HL-60/S4 treated with phorbol 12-myristate 13-acetate at 8.2 ng/mL for 4 days and 3 days (cell line): ENCODE data around the gene RPS3.

Source experiments
- in situ Hi-C: fragments of 300-500 bp; cut with MboI; formaldehyde crosslinking; loops from 2 replicates; pipeline ENCODE4 v1.15.0; 2022; ENCODE audit warnings: low sequenced_read_pairs

The RPS3 gene

DNA sequence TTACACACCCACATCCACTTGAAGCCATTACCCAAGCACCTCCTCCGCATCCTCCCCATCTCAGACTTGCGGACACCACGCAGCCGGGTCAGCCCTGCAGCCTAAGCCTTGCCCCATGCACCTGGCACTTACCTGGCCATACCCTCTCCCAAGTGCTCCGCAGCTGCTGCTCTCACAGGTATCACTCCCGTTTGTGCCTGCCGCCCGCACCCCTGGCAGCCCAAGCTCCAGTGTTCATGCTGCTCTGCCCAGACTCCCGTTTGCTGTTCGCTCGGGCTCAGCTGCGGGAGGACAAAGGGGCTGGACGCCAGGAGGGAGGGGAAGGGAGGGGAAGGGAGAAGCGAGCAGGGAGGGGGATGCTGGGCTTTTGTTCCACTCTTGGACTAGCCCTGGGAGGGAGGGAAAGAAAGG is 33.6 kb downstream of the RPS3 start, which contains the start of gene KLHL35:
TSS of gene KLHL35 (minus strand) at position 293 of the 411 bp plus-strand sequence. CDS start 2,574 bp downstream, outside the sequence.
- in situ Hi-C loops, result no loop called here

DNA sequence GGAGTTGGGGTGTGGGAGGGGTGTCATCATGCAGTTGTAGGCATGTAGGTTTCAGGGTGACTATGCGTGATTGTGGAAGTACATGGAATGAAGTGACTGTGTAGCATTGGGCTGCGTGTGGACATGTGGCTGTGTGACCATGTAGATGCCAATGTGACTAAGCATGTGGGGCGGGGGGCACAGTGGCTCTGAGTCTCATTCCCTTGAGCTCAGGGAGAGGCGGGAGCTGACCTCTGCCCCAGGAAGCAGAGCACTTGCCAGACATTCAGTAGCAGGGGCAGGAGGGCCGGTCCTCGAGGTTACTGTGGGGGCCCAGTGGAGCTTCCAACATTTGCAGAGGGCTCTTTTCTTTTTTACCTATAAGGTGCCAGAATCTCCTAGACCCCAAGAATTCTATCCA is 34.1 kb downstream of the RPS3 start:
- in situ Hi-C loops, result no loop called here

DNA sequence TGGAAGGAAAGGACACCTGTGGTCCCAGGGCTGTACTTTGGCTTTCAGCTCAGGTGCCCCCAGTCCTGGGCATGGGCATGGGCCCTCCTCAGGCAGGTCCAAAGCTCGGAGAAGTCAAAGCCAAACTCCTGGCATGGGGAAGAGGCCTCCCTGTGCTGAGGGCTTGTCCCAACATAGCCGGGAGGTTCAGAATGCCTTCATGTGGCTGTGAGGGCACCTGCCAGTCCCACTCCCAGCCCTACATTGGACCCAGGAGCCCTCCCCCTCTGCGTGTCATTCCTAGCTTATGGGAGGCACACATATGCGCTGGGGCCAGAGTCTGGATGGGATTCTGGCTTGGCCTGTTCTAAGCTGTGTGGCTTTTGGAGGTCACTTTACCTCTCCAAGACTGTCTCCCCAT is 34.7 kb downstream of the RPS3 start:
- in situ Hi-C loops, result no loop called here

DNA sequence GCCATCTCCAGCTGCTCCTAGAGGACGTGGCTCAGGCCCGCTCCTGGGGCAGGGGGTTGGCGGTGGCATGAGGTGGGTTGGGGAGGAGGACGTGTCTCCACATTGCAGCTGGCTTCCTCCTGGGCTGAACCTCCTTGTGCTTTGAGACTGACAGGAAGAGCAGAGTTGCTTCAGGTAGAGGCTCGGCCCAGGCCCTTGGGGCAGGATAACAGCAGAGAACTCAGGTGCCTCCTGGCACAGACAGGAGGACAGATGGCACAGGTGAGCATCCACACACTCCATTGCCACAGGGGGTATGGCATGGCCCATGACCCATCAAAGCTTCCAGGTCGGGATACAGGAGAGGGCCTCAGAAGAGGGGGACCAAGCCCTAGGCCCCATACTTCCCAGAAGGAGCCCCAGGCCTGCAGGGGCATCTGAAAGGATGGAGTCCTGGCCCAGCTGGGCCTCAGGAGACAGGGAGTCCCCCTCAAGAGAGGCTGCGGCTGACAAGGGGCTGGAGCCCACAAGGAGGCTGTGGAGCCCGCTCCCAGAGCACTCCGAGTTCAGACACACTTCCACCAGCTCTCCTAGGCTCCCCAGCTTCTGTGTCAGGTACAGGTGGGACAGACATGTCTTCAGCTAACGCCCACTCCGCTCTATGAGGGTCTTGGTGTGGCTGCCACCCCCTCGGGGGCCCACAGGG is 35.7 kb downstream of the RPS3 start:
- in situ Hi-C loops, result loop anchor here (5.0 kb wide), 1 partner anchor 97 kb away; no protein-coding TSS in a partner anchor

DNA sequence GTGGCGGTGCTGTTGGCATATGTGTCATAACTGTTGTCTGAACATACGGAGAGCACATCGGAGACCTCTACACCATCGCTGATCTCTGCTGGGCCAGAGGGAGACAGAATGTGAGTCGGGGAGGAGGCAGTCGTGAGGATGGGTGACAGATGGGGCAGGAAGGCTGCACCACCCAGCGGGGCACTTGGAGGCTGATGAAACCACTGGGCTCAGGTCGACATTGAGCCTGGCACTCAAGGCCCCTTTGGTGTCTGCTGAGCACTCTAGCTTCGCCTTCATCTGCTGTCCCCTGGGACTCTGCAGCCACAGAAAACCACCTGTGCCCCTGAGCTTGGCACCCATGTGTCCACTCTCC is 36.2 kb downstream of the RPS3 start:
- in situ Hi-C loops, result loop anchor here (5.0 kb wide), 1 partner anchor 97 kb away; no protein-coding TSS in a partner anchor

DNA sequence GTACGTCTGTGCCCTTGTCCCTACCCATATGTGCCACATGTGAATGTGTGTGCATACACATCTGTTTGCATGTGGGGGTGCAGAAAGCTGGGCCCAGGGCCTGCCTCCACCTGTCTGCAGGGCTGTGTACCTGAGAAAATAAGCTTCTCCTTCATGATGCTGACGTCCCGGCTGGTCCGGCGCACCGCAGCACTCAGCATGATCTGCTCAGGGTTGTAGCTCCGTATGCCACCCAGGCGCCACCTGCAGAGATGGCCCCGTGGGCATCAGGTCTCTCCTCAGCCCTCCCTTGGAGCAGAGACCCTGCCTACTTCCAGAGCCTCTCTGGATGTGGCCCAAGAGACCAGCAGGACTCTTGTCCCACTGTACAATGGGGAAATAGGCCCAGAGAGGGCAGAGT is 37.5 kb downstream of the RPS3 start:
- in situ Hi-C loops, result loop anchor here (5.0 kb wide), 1 partner anchor 95 kb away; no protein-coding TSS in a partner anchor

DNA sequence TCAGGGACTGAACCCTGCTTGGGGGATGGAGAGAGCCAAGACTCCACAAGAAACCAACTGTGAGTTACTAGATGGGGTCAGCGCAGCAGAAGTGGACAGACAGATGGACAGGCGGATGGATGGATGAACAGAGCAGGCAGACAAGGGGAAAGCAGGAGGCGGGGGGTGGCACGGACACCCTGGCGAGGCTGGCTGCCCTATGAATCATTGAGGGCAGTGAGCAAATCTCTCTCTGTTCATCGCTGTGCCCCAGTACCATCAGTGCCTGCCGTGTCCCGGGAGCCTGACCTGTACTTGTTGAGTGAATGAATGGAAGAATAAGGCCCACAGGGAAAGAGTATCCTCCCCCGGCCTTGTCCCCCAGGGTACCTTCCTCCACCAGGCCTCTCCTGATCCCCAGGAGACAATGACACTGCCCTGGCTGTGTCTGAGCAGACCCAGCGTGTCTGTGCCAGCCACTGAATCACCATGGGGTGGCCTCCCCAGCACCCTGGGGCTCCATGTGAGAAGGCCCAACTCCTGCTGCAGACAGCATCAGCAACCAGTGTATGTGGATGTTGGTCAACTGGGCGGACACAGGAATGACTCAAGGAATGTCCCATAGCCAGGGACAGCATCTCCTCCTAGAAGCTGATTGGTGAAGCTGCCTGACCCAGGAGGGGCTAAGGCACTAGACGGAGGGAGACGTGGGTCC is 38.8 kb downstream of the RPS3 start:
- in situ Hi-C loops, result loop anchor here (5.0 kb wide), 1 partner anchor 94 kb away; no protein-coding TSS in a partner anchor

DNA sequence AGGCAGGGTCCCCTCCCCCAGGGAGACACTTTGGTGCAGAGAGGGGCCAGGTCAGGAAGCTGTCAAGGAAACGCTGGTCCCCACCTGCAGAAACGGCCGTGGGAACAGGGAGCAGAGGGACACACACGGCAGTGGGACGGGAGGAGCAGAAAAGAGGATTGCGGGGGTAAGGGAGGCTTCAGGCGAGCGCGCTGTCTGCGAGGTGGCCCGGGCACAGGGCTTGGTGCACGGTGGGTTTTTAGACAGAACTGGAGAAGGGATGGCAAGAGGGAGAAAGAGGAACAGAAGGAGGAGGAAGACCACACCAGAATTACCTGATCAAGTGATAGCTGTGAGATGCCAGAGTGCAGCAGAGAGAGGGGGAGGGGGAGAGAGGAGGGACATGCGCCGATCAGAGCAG is 39.7 kb downstream of the RPS3 start:
- in situ Hi-C loops, result loop anchor here (5.0 kb wide), 1 partner anchor 93 kb away; no protein-coding TSS in a partner anchor

DNA sequence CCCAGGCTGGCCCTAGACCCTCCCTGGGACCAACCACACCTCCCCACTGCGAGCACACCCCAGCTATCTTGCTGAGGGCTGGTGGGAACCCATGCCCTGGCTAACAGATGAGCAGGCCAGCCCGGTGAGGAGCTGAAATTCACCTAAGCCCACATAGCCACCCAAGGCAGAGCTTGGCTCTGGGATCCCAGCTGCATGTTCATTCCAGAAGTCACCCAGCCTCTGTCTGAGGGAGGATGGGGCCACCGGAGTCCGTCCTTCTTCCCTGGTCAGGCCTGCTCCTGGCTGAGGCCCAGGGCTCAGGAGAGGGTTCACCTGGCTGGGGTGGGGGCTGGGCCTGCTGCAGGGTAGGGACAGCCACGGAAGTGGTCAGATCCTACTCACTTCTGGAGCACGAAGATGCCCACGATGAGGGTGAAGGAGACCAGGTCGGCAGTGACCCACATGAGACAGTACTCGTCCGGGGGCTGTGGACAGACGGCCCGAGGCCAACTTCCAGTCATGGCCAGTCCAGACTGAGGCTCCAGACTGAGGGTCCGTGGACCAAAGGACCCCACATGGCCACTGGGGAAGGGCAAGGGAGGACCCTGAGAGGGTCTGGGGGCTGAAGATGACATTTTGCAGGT is 40.3 kb downstream of the RPS3 start:
- in situ Hi-C loops, result loop anchor here (5.0 kb wide), 1 partner anchor 93 kb away; no protein-coding TSS in a partner anchor

DNA sequence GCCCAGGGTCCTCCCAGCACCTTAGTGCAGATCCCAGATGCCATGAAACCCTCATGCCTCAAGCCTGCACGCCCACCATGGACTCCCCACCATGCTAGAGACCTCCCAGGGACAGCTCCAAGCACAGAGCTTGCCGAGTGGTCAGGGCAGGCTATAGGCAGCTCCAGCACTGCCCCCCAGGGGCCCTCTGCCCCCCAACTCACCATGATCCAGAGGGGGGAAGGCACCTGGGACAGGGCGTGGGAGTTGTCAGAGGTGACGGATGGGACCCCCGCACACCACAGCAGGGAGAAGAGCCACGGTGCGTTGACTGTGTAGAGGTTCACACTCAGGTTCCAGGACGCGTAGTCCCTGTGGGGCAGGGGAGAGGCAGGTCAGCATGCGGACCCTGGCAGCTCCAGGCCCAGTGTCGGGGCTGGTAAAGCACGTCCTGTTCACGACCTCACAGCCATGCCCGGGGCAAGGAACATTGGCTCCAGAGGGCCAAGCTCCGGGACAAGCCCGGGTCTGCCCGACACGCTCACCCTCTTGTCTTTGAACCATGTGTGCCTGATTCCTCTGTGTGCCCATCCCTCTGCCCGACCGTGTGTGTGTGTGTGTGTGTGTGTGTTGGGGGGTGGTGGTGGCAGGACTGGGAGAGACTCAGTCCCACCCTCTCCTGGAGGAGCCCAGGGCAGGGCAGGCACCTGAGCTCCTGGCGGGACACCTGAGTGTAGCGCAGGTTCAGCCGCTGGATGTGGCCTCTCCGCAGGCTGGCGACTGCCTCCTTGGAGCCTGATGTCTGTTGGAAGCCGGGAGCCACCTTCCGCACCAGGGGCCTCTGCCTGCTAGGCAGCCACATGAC is 41.9 kb downstream of the RPS3 start:
- in situ Hi-C loops, result no loop called here

DNA sequence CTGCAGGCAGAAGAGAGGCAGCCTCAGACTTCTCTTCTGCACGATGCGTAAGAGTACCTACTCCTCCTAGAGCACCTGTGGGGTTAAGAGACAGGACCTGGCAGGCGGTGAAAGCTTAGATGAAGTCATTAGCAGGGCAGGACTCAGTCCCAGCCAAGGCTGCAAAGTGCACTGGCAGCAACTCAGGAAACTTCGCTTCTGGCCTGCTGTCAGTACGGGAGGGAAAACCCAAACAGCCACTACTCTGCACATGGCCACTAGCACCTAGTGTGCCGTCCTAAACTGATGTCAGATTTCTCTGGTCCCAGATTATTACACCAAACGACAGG is 42.5 kb downstream of the RPS3 start:
- in situ Hi-C loops, result no loop called here

DNA sequence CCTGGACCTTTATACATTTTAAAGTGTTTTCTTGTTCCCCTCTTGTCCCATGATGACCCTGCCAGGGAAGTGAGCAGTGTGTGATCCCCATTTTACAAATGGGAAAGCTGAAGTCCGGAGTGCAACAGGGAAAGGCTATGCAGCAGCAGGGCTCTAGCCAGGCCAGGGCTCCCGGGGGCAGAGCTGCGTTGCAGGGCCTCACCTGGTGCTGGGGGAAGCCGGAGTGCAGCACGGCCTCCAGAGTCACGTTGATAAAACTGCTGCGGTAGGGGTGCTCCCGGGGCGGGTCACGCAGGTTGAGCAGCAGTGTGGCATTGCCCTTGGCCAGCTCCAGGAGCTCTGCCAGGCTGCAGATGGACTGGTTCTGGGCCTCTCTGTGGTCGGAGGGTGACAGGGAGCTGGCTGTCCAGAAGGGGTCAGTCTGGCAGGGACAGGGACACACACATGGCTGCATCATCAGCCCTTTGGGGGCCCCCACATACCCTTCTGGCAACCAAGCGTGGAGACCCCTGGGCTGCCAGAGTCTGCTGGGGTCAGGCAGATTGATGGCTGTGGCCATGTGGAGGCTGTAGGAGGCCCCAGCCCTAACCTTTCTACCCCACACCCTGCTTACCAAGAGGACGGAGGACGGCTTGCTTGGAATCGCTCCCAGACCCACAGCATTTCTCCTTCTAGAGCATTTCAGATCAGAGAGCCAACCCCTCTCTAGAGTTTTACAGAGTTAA is 43.0 kb downstream of the RPS3 start:
- in situ Hi-C loops, result no loop called here

DNA sequence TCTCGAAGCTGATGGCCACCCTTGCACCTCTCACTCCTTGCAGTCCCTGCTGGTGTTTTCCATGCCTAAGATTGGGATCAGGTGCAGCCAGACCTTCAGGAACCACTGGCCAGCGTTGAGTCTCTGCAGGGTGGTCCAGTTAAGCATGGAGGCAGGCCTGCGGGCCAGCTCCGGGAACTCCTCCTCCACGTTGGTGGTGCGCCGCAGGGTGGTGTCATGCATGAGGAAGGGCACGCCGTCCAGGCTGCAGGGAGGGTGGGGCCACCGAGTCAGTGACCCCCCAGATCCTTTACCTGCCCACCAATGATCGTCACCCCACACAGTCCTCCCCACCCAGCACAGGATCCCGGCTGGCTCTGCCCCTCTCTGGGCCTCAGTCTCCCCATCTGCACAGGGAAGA is 43.7 kb downstream of the RPS3 start:
- in situ Hi-C loops, result no loop called here

DNA sequence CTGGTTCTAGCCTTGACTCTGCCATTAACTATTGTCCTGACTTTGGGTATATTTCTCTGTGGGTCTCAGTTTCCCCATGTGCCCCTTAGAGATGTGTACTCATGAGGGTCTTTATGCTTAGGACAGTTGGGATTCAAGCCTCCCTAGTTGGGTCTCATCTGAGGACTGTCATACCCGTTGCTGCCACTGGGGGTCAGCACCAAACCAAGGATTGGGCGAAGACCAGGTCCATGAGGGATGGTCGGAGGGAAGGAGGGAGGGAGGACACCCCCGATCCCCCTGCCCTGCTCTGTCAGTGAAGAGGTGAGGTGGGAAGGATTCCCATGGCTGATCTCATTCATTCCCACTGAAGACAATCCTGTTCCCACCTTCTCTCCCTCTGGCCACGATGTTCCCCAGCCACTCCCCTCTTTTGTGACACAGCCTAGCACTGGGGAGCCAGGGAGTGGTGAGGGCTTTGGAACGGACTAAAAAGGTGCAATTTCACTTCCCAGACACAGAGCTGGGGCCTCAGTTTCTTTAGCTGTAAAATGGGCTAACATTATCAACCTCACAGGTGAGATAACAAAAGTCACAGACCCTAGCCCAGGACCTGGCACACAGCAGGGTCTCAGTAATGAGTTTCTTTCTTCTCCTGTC is 46.1 kb downstream of the RPS3 start:
- in situ Hi-C loops, result no loop called here

DNA sequence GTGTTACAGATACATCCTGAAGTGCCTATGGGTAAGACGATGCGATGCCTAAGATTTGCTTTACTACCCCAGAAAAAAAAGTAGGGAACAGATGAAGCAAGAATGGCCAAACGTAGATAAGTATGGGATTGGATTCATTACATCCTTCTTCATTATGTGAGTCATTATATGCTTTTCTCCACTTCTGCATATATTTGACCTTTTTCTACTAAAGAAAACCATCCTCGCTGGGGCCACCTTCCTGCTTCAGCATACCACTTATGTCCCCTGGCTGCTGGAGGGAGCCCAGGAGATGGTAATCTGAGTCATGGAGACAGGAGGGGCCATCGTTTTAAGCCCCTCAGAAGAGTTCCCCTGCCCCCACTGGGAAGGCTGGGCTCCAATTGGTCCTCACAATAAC is 48.1 kb downstream of the RPS3 start:
- in situ Hi-C loops, result no loop called here

DNA sequence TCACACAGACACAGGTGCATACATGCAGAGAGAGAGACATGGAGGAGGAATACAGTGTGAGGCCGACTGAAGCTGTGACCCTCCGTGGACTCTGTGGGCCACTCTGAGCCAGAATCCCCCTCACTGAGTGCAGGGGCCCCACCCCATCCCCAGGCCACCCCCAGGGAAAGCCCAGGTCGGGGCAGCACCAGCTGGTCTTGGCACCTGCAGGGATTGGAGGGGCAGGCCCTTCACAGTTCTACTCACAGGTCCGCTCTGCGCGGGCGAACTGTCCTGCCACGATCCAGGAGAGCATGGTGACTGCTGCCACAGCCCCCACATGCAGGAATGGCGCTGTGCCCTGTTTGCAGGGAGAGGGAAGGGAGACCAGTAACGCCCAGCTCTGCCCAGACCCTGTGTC is 50.0 kb downstream of the RPS3 start:
- in situ Hi-C loops, result no loop called here

DNA sequence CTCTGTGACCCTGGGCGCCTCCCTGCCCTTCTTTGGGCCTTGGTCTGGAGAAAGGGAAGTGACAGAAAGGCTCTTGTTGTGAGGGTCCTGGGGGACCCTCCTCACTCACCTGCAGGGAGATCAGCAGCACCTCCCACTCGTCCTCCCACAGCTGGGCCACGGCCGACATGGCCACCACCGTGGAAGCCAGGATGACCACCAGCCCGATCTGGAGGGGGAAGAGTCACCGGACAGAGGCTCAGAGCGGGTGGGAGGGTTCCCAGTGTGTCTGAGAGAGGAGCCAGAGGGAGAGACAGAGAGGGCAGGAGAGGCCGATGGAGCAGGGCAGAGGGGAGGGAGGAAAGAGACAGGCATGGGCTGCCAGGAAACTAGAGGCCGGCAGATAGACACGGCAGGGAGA is 50.5 kb downstream of the RPS3 start:
- in situ Hi-C loops, result no loop called here

DNA sequence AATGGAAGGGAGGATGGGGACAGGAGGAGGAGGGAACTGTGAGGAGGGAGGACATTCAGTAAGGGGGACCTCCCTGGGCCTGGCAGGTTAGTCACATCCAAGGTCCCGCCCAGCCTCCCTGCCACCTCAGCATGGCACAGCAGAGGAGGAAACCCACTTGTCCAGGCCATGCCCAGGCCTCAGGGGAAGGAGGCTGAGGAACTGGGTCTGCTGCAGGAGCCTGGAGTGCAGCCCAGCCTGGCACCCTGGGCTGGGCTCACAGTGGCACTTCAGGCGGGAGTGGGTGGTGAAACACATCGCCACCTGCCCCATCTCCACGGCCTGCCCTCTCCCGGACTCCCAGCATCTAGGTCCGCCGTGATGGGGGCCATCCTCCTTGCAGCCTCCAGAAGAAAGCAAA is 50.9 kb downstream of the RPS3 start:
- in situ Hi-C loops, result no loop called here

DNA sequence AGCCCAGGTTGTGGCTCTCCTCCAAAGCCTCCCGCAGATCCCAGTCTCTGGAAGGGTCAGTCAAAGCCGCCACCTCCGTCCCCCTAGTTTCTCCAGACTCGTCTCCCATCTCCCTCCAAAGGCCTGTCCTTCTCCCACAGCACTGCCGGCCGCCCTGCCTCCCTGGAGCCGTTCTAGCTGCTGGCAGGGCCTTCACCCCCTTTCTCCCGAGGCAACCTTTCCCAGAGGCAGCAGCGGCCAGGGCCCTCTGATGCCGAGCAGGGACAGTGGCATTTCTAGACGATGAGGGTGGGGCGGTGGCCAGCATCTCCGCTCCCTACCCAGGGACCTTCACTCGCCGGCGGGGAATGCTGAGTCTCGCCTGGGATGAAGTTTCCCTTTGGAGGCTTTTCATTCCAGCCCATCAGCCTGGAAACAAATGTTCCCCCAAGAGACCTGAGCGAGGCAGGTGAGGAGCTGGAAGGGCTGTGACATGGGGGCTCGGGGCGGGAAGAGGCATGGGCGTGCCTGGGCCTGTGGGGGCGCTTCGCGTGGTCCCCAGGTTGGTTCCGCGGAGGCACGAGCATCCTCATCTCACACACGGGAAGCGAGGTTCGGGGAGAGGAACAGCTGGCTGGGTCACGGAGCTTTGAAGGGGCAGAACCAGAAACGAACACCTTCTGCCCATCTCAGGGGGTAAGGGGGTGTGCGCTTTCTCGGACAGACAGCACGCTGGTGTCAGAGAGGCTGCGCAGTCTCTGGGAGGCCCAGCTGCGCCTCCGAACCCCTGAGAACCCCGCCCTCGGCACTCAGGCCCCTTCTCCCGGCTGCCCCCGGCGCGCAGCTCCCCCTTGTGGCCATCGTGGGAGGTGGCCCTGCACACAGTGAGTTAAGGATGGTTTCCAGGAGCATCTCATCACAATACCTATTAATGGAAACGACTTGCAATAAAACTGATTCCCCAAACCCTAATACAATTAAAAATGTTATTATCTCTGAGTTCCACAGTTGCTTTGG is 51.8 kb downstream of the RPS3 start:
- in situ Hi-C loops, result no loop called here
